HUES64 (cell line): ENCODE data around the gene MCTP1.

Experiments used
- H3K27ac ChIP-seq: 2 replicates; pipeline ENCODE4 v1.7.0; 2013; ENCODE audit warnings: low read depth, low read length, inconsistent platforms
- H3K27me3 ChIP-seq: 2 replicates; pipeline ENCODE4 v1.6.1; 2013; ENCODE audit warnings: mild to moderate bottlenecking, low read length; ENCODE audit not compliant: insufficient read depth
- H3K36me3 ChIP-seq: 2 replicates; pipeline ENCODE4 v1.6.1; 2013; ENCODE audit warnings: mild to moderate bottlenecking, low read length; ENCODE audit not compliant: insufficient read depth
- H3K4me1 ChIP-seq: 2 replicates; pipeline ENCODE4 v1.6.1; 2013; ENCODE audit warnings: mild to moderate bottlenecking, low read length, moderate library complexity; ENCODE audit not compliant: insufficient read depth
- H3K4me3 ChIP-seq: 2 replicates; pipeline ENCODE4 v1.5.1; 2013; ENCODE audit warnings: mild to moderate bottlenecking, low read length, moderate library complexity
- H3K9ac ChIP-seq: 2 replicates; pipeline ENCODE4 v1.6.1; 2013; ENCODE audit warnings: mild to moderate bottlenecking, low read depth, low read length
- H3K9me3 ChIP-seq: 2 replicates; pipeline ENCODE4 v1.6.1; 2013; ENCODE audit warnings: low read depth, low read length; ENCODE audit not compliant: insufficient read depth
- WGBS: fragments of 150-250, 120-280 bp; methylation state at CpG from one replicate; pipeline ENCODE4 v1.1.7; 2013; ENCODE audit warnings: missing lambda C conversion rate; 5-methylcytosine and 5-hydroxymethylcytosine counted together

Gene MCTP1

DNA sequence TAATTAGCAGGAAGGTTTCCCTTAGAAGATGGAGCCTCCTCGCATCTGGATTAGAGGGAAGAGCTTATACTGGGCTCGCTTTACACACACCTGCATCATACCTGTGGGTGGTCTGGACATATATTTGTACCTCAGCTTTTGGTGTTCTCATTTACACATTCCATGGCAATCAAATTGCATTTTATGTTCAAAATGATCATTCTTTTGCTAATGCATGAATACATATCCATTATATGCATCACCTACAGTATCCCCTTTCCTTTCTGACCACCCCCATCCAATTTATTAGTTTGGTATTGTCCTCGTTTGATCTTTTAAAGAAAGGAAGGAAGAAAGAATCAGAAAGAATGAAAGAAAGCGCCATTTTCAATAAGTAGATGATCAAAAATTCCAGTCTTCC, 415.0 kb downstream of the MCTP1 start:
- Histone ChIP-seq H3K27ac (no peak overlapping the region), H3K9me3 (no peaks in the 10 kb centered on the region), H3K9ac (no peak overlapping the region), H3K4me1 (peaks cover 34% of the 10 kb centered on the region), H3K4me3 (no peak overlapping the region), H3K36me3 (no peaks in the 10 kb centered on the region), H3K27me3 (no peaks in the 10 kb centered on the region)
- WGBS, result 93% methylated on average over 2 of the region's 4 CpGs

DNA sequence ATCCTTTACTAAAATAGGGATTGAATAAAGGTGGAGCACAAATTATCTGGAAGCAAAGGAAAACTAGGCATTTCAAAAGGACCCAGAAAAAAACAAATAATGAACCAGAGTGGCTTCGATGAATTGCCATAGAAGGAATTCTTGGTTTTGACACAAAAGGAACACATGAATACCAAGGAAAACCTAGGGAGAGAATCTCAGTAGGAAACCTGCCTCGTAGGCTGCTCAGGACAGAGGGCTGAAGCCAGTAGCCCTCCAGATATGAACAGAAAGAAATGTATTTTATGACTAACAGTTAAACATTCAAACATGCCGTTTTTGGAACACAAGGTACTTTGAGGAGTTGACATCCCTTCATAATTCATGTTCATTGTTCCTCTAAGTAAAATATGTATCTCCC, 420.9 kb downstream of the MCTP1 start:
- Histone ChIP-seq H3K9me3 (no peaks in the 10 kb centered on the region), H3K36me3 (no peaks in the 10 kb centered on the region), H3K4me3 (no peak overlapping the region), H3K9ac (no peak overlapping the region), H3K27me3 (no peaks in the 10 kb centered on the region), H3K27ac (no peak overlapping the region), H3K4me1 (peaks cover 33% of the 10 kb centered on the region)
- WGBS, result 33% methylated on average over 2 of the region's 3 CpGs

DNA sequence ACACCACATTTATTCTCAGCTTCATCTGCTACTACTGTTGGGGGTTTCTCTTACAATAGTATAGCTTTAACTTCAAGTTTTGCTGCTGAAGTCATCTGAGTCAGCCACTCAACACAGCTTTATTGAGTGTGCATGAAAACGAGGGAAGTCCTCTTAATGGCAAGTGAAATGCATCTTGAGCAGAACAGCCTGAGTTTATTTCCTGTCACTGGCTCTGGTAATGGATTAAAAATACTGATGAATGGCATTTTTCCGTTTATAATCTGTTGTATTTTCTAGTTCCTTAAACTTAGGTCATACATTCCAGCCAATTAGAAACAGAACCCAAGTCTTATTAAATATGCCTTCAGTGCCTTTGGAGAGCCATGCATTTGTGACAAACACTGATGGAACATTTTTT, 427.8 kb downstream of the MCTP1 start:
- H3K27me3 ChIP-seq, result no peaks in the 10 kb centered on the region
- H3K27ac ChIP-seq, result no peak overlapping the region
- no peak overlapping the region for H3K9ac ChIP-seq
- H3K9me3 ChIP-seq, result no peaks in the 10 kb centered on the region
- no peak overlapping the region for H3K4me3 ChIP-seq
- WGBS, result 86% methylated on average over 2 of the region's 2 CpGs
- H3K36me3 ChIP-seq, result no peaks in the 10 kb centered on the region
- peaks cover 26% of the 10 kb centered on the region for H3K4me1 ChIP-seq

DNA sequence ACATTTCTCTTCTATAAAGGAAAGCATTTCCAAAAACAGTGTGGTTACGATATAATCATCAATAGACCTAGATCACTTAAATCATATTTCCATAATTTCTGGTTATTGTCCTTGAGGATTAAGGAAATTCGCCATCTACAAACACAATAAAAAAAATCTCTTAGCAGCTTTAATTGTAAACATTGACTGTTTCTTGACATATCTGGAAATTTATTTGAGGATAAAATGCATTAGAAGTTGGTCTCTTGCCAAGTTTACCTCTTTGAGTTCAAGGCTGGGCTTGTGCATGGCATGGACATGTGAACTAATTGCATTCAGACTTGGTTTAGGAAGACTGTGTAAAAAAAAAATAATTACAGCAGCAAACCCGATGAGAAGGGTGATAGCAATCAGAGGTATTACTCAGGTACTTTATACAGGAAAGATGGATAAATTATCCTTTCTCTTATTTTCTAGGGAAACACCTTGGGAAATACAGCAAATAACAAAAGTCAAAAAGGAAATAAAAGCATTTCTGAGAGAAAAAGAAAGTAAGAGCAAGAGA, 428.6 kb downstream of the MCTP1 start:
- H3K27me3 ChIP-seq, result no peaks in the 10 kb centered on the region
- no peaks in the 10 kb centered on the region for H3K9me3 ChIP-seq
- no peak overlapping the region for H3K9ac ChIP-seq
- 94% methylated on average over 2 of the region's 3 CpGs for WGBS
- no peak overlapping the region for H3K27ac ChIP-seq
- H3K4me1 ChIP-seq, result peaks cover 26% of the 10 kb centered on the region
- no peaks in the 10 kb centered on the region for H3K36me3 ChIP-seq
- no peak overlapping the region for H3K4me3 ChIP-seq

DNA sequence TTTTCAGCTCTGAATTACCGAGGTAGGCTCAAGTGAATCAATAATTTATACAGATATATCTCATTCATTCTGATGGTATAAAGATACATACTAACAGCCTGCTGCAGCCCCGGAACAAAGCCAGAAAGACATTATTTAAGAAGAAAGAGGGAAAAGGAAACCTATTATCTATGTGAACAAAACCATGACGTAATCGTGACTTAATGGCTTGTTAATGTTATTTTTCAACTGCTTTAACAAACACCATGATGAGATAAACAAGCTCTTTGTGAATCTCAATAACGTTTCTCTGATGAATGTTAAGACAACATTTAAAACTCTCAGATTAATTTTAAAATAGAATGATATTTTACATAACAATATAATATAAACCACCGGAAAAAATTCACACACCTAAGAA, 429.4 kb downstream of the MCTP1 start:
- 50% methylated on average over 2 of the region's 6 CpGs for WGBS

DNA sequence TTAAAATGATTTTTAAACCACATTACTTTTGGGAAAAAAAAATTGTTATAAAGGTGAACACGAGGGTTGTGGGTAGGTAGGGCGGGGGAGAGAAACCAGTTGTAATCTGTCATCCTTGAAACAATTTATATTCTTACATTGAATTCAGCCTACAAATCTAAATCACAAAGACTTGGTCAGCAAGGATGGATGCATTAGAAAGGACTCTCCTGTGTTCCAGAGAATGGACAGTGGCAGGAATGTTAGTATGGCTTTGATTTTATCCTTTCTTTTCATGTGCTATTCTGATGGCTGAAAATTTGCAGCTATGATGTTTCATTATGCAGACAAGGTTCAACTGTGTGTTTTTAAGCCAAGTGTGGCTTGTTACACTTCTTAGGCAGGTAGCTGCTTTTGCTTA, 431.8 kb downstream of the MCTP1 start:
- Histone ChIP-seq H3K36me3 (no peaks in the 10 kb centered on the region), H3K9ac (no peak overlapping the region), H3K9me3 (no peaks in the 10 kb centered on the region), H3K4me1 (peaks cover 39% of the 10 kb centered on the region), H3K4me3 (no peak overlapping the region), H3K27ac (peak overlapping the region; percentile 76; the same call in 1 of the 2 replicates), H3K27me3 (no peaks in the 10 kb centered on the region)
- WGBS, result no CpG with 5 or more reads among the region's 2 CpGs

More for the DNA sequence above, 429.4 kb downstream of the MCTP1 start:
- Histone ChIP-seq H3K4me1 (peaks cover 26% of the 10 kb centered on the region), H3K27me3 (no peaks in the 10 kb centered on the region), H3K27ac (no peak overlapping the region), H3K9me3 (no peaks in the 10 kb centered on the region), H3K36me3 (no peaks in the 10 kb centered on the region), H3K4me3 (no peak overlapping the region), H3K9ac (no peak overlapping the region)

DNA sequence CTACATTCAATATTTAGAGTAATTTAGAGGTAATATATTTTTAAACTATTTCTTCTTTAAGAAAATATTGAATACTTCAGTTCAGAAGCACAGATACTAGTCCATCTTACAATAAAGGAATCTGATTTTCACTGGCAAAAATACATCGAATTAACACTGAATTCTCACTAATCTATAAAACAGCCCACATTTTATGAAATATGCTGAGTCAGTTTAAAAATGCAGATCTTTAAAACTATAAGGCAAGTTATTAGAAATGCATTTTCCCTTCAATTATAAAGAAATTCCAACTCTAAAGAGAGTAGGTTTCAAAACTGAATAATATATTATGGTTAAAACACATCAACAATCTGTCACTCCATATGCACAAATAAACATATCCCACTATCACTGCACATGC, 433.9 kb downstream of the MCTP1 start:
- H3K9ac ChIP-seq, result no peak overlapping the region
- no peaks in the 10 kb centered on the region for H3K27me3 ChIP-seq
- H3K27ac ChIP-seq, result no peak overlapping the region
- H3K36me3 ChIP-seq, result no peaks in the 10 kb centered on the region
- no peaks in the 10 kb centered on the region for H3K9me3 ChIP-seq
- H3K4me3 ChIP-seq, result no peak overlapping the region
- H3K4me1 ChIP-seq, result peaks cover 43% of the 10 kb centered on the region
- 83% methylated on average over 1 of the region's 1 CpG for WGBS

DNA sequence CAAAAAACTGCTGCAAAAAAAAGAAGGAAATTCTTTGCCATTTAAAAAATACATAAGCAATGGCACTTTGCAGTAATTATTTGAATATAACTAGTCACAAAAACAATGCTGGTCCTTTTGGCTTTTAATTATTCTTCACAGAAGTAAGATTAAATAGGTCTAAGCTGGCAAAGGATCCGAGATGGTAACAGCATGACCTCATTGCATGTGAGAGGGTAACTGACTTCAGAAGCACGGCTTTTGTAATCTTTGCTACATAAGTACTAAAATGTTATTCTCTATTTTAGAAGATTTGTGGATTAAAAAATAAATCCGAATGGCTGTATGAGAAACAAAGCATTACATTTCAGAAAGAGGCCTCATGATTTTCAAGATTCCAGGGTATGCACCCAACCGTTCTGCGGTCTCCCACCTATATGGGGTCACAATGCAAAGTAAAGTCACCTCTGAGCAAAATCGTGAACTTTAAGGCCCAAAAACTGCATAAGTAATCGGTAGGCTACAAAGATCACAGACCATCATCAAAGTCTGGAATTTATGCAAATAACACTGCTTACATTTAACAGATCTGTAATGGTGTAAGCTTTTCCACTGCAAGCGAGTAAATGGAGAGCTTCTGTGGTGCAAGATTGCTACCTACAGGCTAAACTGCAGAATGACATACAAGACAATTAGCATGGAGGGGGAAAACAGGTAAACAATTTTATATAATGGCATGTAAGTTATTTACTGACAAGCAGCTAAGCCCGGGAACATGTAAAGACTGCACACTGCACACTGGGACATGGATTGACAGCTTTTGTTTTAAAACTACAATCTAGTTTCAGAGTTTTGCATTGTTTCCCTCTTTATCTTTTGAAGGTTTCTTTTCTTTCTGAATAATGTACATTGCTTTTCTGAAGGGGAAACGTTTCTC, 434.8 kb downstream of the MCTP1 start:
- peaks cover 38% of the 10 kb centered on the region for H3K4me1 ChIP-seq
- peak overlapping the region; percentile 25 for H3K4me3 ChIP-seq
- H3K9ac ChIP-seq, result no peak overlapping the region
- H3K27ac ChIP-seq, result peak overlapping the region; percentile 39; the same call in 1 of the 2 replicates
- H3K9me3 ChIP-seq, result no peaks in the 10 kb centered on the region
- H3K36me3 ChIP-seq, result no peaks in the 10 kb centered on the region
- H3K27me3 ChIP-seq, result no peaks in the 10 kb centered on the region
- WGBS, result 19% methylated on average over 8 of the region's 10 CpGs

DNA sequence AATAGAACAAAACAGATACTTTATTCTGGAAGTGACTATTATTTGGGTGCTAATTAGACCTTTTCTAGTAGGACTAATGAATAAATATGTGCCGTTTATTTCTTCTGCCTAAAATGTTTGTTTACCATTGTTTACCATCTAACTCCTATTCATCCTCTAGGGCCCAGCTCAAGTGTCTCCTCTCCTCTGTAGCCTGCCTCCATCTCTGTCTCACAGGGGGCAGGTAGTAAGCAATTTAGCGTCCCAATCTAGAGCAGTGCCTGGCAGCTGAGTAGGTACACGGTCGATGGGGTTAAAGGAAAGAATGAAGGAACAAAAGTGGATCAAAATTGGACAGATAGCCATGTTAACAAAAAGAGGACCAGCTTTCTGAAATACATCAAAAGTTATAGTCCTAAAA, 435.6 kb downstream of the MCTP1 start:
- Histone ChIP-seq H3K9ac (no peak overlapping the region), H3K36me3 (no peaks in the 10 kb centered on the region), H3K4me3 (no peak overlapping the region), H3K27ac (peak overlapping the region; percentile 9; the same call in 1 of the 2 replicates), H3K9me3 (no peaks in the 10 kb centered on the region), H3K27me3 (no peaks in the 10 kb centered on the region), H3K4me1 (peaks cover 33% of the 10 kb centered on the region)
- WGBS, result 51% methylated on average over 4 of the region's 4 CpGs

DNA sequence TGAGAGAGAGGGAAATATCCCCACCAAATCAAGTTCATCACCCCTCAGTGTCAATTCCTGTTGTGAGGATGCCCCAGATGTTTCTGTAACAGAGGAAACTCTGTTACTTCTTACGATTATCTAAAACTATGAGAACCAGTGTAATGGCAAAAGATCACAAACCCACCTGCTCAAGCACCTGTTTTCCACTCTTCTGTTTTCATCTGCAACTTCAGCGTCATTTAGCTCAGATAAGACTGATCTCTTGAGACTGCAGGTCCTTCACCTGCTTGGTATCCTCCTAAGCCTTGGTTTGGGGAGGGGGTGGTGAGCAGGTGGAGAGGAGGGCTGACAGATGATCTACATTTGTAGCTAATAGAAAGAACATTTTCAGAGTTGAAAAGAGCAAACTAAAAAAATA, 437.2 kb downstream of the MCTP1 start:
- Histone ChIP-seq H3K27me3 (no peaks in the 10 kb centered on the region), H3K4me1 (peaks cover 22% of the 10 kb centered on the region), H3K4me3 (no peak overlapping the region), H3K9me3 (no peaks in the 10 kb centered on the region), H3K36me3 (no peaks in the 10 kb centered on the region), H3K9ac (no peak overlapping the region), H3K27ac (no peak overlapping the region)
- 92% methylated on average over 2 of the region's 2 CpGs for WGBS

DNA sequence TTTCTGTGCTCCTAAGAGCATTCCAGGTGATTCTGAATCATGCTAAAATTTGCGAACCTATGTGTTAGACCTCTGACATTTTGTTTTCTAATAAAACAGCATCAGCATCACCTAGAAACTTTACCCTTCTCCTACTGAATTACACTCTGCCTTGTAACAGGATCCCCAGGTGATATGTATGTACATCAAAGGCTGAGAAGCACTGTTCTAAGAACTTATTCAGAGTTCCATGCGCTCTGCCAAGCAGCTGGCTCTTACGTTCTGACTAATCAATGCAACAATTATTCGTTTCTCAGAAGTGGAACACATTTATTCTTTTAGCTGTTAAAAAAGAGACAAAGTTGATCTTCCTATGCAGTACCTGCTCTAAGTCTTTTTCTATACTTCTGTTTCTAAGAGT, 437.9 kb downstream of the MCTP1 start:
- H3K27me3 ChIP-seq, result no peaks in the 10 kb centered on the region
- no peak overlapping the region for H3K4me3 ChIP-seq
- H3K36me3 ChIP-seq, result no peaks in the 10 kb centered on the region
- H3K4me1 ChIP-seq, result peaks cover 18% of the 10 kb centered on the region
- H3K27ac ChIP-seq, result no peak overlapping the region
- H3K9ac ChIP-seq, result no peak overlapping the region
- H3K9me3 ChIP-seq, result no peaks in the 10 kb centered on the region
- 94% methylated on average over 4 of the region's 4 CpGs for WGBS
